ENCODE measurements around the gene MRTFA.

DNA sequence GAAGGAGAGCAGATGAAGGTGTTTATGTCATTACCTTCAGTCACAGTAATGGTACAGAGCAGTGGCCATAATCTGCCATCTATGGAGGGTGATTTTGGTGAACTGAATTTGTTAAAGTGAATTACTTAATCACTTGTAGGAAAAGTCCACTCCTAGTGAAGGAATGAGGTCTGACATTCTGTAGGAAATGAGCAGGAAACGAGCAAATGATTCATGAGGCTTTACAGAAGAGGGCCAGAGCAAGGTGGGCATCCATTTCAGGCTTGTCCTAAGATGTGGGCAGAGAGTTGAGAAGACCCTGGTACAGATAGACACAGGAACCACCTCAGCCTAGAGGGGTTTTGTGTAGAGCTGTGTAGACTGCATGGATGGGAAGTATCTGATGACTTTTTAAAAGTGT, 272.1 kb downstream of the MRTFA start:
- TF ChIP-seq, protein P1, sequence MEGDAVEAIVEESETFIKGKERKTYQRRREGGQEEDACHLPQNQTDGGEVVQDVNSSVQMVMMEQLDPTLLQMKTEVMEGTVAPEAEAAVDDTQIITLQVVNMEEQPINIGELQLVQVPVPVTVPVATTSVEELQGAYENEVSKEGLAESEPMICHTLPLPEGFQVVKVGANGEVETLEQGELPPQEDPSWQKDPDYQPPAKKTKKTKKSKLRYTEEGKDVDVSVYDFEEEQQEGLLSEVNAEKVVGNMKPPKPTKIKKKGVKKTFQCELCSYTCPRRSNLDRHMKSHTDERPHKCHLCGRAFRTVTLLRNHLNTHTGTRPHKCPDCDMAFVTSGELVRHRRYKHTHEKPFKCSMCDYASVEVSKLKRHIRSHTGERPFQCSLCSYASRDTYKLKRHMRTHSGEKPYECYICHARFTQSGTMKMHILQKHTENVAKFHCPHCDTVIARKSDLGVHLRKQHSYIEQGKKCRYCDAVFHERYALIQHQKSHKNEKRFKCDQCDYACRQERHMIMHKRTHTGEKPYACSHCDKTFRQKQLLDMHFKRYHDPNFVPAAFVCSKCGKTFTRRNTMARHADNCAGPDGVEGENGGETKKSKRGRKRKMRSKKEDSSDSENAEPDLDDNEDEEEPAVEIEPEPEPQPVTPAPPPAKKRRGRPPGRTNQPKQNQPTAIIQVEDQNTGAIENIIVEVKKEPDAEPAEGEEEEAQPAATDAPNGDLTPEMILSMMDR (conservative IDR thresholded peaks at IDR 0.05; ENCODE audit: low read length): no peak
- no peak for TF ChIP-seq EZH2phosphoT487 (IDR thresholded peaks at IDR 0.05; ENCODE audit: borderline replicate concordance, low read depth, low read length)
